Measurements from ENCODE around the gene SMIM33.
"Not testable (repeated sequence)": the region's sequence is repeated elsewhere in the genome, so short reads cannot be mapped to it uniquely, and the experiment has no call there.

SMIM33 gene

GRCh38 chr5:139482050-139482889 lies 11.5 kb downstream of the SMIM33 start, which contains the start of gene STING1:
Gene STING1, minus strand, starts transcription at chr5:139482758. Its CDS starts 1,054 bp downstream, at chr5:139481704.
- DNase-seq (ENCODE audit: low spot score), result peak; percentile 20

GRCh38 chr5:139482890-139483208 lies 12.0 kb downstream of the SMIM33 start:
- DNase-seq (ENCODE audit: low spot score), result not testable (repeated sequence)

GRCh38 chr5:139486201-139486600 lies 15.4 kb downstream of the SMIM33 start:
- peak; percentile 42 for DNase-seq (ENCODE audit: low spot score)

GRCh38 chr5:139488260-139488659 lies 17.5 kb downstream of the SMIM33 start:
- DNase-seq (ENCODE audit: low spot score), result peak; percentile 12

- DNase-seq (ENCODE audit: low spot score), result no peak
Measured at GRCh38 chr5:139492700-139493192, 21.9 kb downstream of the SMIM33 start.

- no peak for DNase-seq (ENCODE audit: low spot score)
Measured at GRCh38 chr5:139494256-139494655, 23.5 kb downstream of the SMIM33 start.

- DNase-seq (ENCODE audit: low spot score), result no peak
Measured at GRCh38 chr5:139494832-139495231, 24.0 kb downstream of the SMIM33 start.

GRCh38 chr5:139495638-139496435 lies 25.0 kb downstream of the SMIM33 start:
- DNase-seq (ENCODE audit: low spot score), result no peak

- DNase-seq (ENCODE audit: low spot score), result no peak
Measured at GRCh38 chr5:139501381-139501780, 30.6 kb downstream of the SMIM33 start.

- not testable (repeated sequence) for DNase-seq (ENCODE audit: low spot score)
Measured at GRCh38 chr5:139503036-139503817, 32.4 kb downstream of the SMIM33 start.

- not testable (repeated sequence) for DNase-seq (ENCODE audit: low spot score)
Measured at GRCh38 chr5:139503879-139504278, 33.1 kb downstream of the SMIM33 start.

GRCh38 chr5:139504722-139505121 lies 33.9 kb downstream of the SMIM33 start:
- not testable (repeated sequence) for DNase-seq (ENCODE audit: low spot score)

- no peak for DNase-seq (ENCODE audit: low spot score)
Measured at GRCh38 chr5:139512786-139513390, 42.1 kb downstream of the SMIM33 start.

- DNase-seq (ENCODE audit: low spot score), result peak; percentile 73
Measured at GRCh38 chr5:139513434-139513833, 42.6 kb downstream of the SMIM33 start.

- DNase-seq (ENCODE audit: low spot score), result no peak
Measured at GRCh38 chr5:139513852-139514485, 43.2 kb downstream of the SMIM33 start.

GRCh38 chr5:139514486-139514856 lies 43.7 kb downstream of the SMIM33 start:
- DNase-seq (ENCODE audit: low spot score), result no peak

- DNase-seq (ENCODE audit: low spot score), result peak; percentile 97
Measured at GRCh38 chr5:139517683-139518564, 47.1 kb downstream of the SMIM33 start.
